Embryonic facial prominence (tissue), 1 donor: Measurements from ENCODE around the gene TBX3.

ENCODE experiments used
- DNase-seq: peaks from one replicate; pipeline ENCODE4 v3.0.0-alpha.2; 2016; ENCODE audit errors: extremely low spot score

TBX3 gene

GRCh38 chr12:114627393-114627792, 56.6 kb downstream of the TBX3 start:
- no peak for DNase-seq

DNA sequence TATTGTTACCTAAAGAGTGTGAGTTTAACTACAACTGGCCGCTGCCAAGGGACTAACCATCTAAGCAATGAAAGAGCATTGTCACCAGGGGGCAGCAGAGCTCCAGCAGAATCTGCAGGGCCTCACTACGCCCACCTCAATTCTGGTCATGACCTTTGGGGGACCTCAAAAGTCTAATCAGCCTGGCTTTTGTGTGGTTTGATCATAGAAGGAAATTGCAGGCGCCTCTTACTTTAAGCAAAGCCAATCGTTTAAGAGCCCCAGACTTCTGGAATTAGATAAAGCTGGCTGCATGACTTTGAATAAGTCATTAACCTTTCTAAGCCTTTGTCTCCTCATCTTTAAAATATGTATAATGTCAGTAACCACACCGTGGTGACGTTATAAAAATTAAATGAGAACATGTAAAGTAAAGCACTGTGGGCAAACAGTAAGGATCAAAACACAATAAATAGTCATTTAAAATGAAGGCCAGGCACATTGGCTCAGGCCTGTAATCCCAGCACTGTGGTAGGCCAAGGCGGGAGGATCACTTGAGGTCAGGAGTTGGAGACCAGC, 58.6 kb downstream of the TBX3 start:
- no peak for DNase-seq

DNA sequence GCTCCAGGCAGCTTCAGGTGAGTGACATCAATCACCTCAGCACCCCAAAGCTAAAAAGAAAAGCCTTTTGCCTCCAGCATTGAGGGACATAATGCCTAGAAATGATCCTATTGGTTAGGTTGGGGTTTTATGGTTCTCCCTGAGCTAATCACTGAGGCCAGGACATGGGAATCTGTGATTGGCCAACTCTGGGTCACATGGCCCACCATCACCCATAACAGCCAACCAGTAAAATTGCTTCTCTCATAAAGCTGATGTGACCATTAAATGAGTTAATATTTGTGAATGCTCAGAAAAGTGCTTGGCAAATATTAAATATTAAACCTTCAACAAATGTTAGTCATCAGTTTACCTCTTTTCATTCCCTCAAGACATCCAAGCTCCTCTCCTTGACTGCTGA, 60.2 kb downstream of the TBX3 start:
- no peak for DNase-seq
